Choroid plexus epithelial cell (primary cell): ENCODE results near the gene CLIP1.
A peak's percentile ranks its signal among the peaks of the same experiment; 100 is the strongest.
"Not testable (repeated sequence)": the region's sequence is repeated elsewhere in the genome, so short reads cannot be mapped to it uniquely, and the experiment has no call there.

Experiments used
- DNase-seq: peaks from one replicate; pipeline ENCODE4 v3.0.0-alpha.2; 2010; ENCODE audit warnings: low read depth
- H3K4me3 ChIP-seq: 2 replicates; pipeline ENCODE4 v1.5.1; 2011; ENCODE audit warnings: low read depth, mild to moderate bottlenecking, control low read depth, low read length, moderate library complexity
- TF ChIP-seq, protein P1 (sequence below): conservative IDR thresholded peaks from 2 replicates; pipeline ENCODE4 v1.5.1; 2011; ENCODE audit warnings: low read depth, mild to moderate bottlenecking, control low read depth, inconsistent platforms, low read length, moderate library complexity

CLIP1 gene

DNA sequence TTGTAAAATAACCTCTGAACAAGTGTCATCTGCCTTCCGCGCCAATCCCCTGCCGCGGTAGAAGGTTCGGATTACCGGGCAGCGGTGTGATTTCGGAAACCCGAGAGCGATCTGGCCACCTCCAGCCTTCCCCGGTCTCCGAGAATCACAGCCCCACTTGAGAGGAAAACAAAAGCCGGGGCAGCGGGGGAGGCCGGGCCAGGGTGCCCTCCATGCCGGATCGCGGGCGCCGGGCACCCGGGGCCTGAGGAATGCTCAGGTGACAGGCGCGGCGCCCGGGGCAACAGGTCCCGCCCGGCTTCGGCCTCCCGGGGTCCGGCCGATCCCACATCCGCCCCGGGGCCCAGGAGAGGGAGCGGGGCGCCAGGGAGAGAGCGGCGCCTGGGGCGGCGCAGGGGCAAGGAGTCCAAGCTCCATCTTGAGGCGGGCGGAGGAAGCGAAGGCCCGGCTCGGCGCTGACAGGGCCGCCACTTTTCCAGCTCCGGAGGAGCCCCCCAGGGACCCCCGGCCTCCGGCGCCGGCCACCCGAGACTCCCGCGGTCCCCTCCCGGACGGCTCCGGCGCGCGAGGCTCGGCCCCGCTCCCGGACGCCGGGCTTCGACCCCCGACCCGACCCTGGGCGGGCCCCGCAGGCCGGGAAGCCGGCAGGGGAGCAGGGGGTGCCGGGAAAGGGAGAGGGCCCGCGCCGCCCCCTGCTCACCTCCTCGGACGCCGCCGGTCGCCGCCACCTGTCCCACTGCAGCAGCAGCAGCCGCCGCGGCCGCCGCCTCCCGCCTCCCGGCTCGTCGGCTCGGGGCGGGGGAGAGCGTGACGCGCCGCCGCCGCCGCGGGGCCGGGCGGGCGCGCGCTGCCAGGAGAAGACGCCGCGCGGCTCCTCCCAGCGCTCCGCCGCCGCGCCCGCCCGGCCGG, at the start of gene CLIP1:
CLIP1 (minus strand) TSS at position 849 of the 909 bp plus-strand sequence. CDS start 42,217 bp downstream, outside the sequence.
- DNase-seq: peak; percentile 75
- peak within 1 kb of the TSS; percentile 67 for H3K4me3 ChIP-seq
- TF ChIP-seq, protein P1, sequence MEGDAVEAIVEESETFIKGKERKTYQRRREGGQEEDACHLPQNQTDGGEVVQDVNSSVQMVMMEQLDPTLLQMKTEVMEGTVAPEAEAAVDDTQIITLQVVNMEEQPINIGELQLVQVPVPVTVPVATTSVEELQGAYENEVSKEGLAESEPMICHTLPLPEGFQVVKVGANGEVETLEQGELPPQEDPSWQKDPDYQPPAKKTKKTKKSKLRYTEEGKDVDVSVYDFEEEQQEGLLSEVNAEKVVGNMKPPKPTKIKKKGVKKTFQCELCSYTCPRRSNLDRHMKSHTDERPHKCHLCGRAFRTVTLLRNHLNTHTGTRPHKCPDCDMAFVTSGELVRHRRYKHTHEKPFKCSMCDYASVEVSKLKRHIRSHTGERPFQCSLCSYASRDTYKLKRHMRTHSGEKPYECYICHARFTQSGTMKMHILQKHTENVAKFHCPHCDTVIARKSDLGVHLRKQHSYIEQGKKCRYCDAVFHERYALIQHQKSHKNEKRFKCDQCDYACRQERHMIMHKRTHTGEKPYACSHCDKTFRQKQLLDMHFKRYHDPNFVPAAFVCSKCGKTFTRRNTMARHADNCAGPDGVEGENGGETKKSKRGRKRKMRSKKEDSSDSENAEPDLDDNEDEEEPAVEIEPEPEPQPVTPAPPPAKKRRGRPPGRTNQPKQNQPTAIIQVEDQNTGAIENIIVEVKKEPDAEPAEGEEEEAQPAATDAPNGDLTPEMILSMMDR: peak; percentile 52

DNA sequence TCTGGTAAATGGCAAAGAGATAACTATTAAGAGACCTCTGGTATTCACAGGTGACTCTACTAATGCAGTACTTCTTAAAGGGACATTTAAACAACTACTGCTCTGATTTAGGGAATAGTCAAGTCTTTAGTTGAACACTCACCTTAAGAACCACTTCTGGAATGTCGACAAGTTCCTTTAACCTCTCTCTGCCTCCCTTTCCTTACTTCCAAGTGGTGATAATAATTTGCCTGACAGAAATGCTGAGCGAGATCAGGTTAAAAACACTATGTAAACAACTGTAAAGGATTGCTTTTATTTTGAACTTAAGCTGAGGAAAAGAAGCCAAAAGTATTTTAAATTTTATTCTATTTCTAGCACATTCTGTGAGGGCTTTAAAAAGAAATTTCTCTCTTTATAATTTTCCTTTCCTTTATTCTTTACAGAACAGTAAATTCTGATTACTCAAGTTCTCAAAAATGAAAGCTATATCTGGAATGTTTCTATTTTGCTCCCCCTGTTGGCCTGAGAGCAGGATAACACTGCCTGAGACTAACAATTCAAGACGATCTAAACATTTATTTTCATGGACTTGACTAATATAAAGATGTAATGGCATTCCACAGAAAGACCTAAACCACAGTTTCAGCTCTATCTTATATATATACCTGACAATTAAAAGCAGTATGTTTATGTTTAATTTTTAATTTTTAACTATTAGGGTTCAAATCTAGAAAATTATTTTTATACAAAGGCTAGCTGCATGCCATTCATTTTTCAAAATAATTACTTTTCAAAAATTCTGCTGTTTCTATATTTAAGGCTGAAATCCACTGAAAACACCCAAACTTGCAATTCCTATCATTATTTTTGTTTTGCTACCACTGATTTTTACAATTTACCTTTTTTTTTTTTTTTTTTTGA, 49.1 kb upstream of the CLIP1 start:
- DNase-seq: peak; percentile 88
- H3K4me3 ChIP-seq: no peak overlapping the region
- TF ChIP-seq, protein P1: peak; percentile 80

DNA sequence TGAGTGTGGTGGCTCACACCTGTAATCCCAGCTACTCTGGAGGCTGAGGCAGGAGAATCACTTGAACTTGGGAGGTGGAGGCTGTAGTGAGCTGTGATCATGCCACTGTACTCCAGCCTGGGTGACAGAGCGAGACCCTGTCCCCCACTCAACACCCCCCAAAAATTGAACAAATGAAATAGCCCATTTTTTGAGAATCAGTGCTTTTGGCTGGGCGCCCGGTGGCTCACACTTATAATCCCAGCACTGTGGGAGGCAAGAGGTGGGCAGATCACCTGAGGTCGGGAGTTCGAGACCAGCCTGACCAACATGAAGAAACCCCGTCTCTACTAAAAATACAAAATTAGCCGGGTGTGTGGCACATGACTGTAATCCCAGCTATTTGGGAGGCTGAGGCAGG, 48.1 kb upstream of the CLIP1 start:
- DNase-seq, H3K4me3 ChIP-seq: not testable (repeated sequence)

DNA sequence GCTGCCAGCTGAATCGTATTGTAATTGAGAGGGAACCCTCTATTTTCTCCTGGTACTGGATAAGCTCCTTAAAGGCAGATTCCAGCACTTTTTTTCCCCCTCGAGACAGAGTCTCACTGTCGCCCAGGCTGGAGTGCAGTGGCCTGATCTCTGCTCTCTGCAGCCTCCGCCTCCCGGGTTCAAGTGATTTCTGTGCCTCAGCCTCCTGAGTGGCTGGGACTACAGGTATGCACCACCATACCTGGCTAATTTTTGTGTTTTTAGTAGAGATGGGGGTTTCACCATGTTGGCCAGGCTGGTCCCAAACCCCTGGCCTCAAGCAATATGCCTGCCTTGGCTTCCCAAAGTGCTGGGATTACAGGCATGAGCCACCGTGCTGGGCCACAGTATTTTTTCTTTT, 47.4 kb upstream of the CLIP1 start:
- DNase-seq: not testable (repeated sequence)

DNA sequence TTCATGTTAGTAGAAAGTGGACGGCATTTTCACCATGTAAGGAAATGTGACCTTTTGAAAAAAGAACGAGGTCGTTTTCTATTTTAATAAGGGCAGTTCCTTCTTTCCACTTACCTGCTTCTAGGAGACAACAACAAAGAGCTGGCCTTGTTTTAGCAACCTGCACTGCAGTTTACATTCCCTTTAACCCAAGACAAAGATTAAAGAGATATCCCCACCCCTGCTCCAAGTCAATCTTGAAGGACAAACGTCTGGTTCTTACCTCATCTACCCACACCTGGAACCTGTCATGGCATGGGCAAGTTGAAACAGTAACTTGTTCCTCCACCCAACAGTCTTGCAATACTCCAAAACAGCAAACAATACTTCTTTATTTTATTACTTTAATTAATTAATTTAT, 45.5 kb upstream of the CLIP1 start:
- DNase-seq: no peak
- TF ChIP-seq, protein P1: no peak
- H3K4me3 ChIP-seq: no peak overlapping the region

More for the DNA sequence above, 47.4 kb upstream of the CLIP1 start:
- H3K4me3 ChIP-seq: not testable (repeated sequence)

DNA sequence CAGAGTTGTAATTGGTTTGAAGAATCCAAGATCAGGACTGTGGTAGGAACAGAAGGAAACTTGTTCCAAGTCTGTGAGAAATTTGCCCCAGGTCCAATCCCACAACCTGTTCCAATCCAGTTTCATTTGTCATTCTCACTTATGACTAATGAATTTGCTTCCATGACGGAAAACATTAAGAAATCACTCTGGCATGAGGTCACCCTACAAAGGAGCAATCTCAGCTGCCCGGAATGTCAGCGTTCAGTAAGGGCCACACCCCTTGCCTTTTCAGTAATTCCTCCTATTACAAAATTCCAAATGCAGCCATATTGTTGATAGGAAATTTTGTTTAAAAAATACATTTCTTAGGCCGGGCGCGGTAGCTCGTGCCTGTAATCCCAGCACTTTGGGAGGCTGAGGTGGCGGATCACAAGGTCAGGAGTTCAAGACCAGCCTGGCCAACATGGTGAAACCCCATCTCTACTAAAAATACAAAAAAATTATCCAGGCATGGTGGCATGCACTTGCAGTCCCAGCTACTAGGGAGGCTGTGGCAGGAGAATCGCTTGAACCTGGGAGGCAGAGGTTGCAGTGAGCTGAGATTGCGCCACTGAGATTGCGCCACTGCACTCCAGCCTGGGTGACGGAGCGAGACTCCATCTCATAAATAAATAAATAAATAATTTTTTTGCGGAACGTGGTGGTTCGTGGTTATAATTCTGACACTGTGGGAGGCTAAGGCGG, 42.0 kb upstream of the CLIP1 start:
- peak; percentile 96 for DNase-seq
- not testable (repeated sequence) for H3K4me3 ChIP-seq

DNA sequence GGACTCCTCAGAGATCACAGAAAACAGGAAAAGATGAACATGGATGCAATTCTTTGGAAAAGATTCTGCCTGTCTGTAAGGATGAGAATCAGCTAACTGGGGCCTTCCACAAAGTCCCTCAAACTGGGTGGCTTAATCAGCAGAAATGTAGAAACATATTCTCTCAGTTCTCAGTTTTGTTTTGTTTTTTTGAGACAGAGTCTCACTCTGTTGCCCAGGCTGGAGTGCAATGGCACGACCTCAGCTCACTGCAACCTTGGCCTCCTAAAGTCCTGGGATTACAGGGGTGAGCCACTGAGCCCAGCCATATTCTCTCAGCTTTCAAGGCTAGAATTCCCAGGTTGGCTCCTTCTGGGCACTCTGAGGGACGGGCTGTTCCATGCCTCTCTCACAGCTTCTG, 38.2 kb upstream of the CLIP1 start:
- no peak overlapping the region for H3K4me3 ChIP-seq
- TF ChIP-seq, protein P1: no peak
- no peak for DNase-seq

DNA sequence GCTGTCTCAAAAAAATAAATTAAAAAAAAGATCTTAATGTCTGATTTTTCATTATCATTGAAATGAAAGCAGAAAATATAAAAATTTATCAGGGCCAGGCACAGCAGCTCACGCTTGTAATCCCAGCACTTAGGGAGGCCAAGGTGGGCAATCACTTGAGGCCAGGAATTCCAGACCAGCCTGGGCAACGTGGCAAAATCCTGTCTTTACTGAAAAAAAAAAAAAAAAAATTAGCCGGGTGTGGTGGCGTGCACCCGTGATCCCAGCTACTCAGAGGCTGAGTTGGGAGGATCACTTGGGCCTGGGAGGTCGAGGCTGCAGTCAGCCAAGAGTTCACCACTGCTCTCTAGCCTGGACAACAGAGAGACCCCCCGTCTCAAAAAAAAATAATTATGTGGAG, 37.6 kb upstream of the CLIP1 start:
- no peak for DNase-seq
- TF ChIP-seq, protein P1: no peak

More for the DNA sequence above, 37.6 kb upstream of the CLIP1 start:
- no peak overlapping the region for H3K4me3 ChIP-seq
